ENCODE results near the gene CFAP90. TPM values are rescaled to one million over a fixed set of nuclear protein-coding genes. Genes with fewer than 3 reads are reported as not detected.

The CFAP90 gene
- total and polyA plus RNA-seq, 4 experiments from 2014 or later = not detected

DNA sequence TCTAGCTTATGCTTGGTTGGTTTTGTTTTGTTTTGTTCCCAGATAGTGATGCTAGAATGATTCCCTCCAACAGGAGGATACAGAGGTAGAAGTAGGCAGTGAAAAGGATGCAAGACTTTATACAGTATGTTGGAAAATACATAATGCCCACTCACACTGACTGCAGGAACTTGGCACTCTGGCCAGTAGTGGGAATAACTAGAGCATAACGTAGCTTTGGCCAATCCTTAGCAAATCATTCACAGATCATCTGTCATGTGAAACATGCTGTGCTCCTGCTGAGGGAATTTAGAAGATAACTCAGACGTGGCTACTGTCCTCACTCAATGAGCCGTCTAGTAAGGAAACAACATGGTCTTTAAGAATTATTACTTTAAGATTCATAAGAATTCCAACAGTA is 13.5 kb downstream of the CFAP90 start:
- H3K9me3 ChIP-seq (ENCODE audit: control insufficient read depth in 1 of 2, low read length in 2 of 2) = no peaks in the 10 kb centered on the region
- H3K9me3 Mint-ChIP-seq = peaks cover 0 to 4% (median 0%) of the 10 kb centered on the region in 8 donors
- CTCF ChIA-PET (ENCODE audit: partially characterized antibody) = no interaction called here

GRCh38 chr5:7834982-7835381 is 16.0 kb downstream of the CFAP90 start:
- Histone ChIP-seq H3K36me3 (ENCODE audit: insufficient read depth, low read length) (no peaks in the 10 kb centered on the region), H3K9me3 (ENCODE audit: control insufficient read depth in 1 of 2, low read length in 2 of 2) (no peaks in the 10 kb centered on the region), H3K27me3 (ENCODE audit: insufficient read depth, low read length) (peaks cover 8% of the 10 kb centered on the region), H3K4me1 (ENCODE audit: insufficient read depth, low read length) (no peaks in the 10 kb centered on the region), H3K4me3 (ENCODE audit: low read length in 2 of 2) (no peak overlapping the region), H3K27ac (ENCODE audit: low read depth, low read length) (no peak overlapping the region)
- no peaks in the 10 kb centered on the region for H3K4me1 Mint-ChIP-seq
- DNase-seq = no peak
- peaks cover 0 to 4% (median 0%) of the 10 kb centered on the region in 8 donors for H3K9me3 Mint-ChIP-seq
- no peaks in the 10 kb centered on the region for H3K36me3 Mint-ChIP-seq
- intact Hi-C loops (cut with micrococcal nuclease) = no loop called here
- CTCF ChIA-PET (ENCODE audit: partially characterized antibody) = no interaction called here
- H3K27ac Mint-ChIP-seq = no peak overlapping the region
- POLR2A ChIA-PET (ENCODE audit: partially characterized antibody) = no interaction called here
- H3K27me3 Mint-ChIP-seq = peaks cover 4 to 10% of the 10 kb centered on the region in 2 donors
- H3K4me3 Mint-ChIP-seq = no peak overlapping the region

More for the DNA sequence above, 13.5 kb downstream of the CFAP90 start:
- Mint-ChIP-seq H3K4me3 (no peak overlapping the region), H3K4me1 (no peaks in the 10 kb centered on the region), H3K27ac (no peak overlapping the region), H3K36me3 (no peaks in the 10 kb centered on the region), H3K27me3 (peaks cover 9% of the 10 kb centered on the region in 2 donors)
- POLR2A ChIA-PET (ENCODE audit: partially characterized antibody) = no interaction called here
- H3K4me1 ChIP-seq (ENCODE audit: insufficient read depth, low read length) = no peaks in the 10 kb centered on the region
- no peak for DNase-seq
- H3K27me3 ChIP-seq (ENCODE audit: insufficient read depth, low read length) = no peaks in the 10 kb centered on the region
- no peak overlapping the region for H3K4me3 ChIP-seq (ENCODE audit: low read length in 2 of 2)
- no peak overlapping the region for H3K27ac ChIP-seq (ENCODE audit: low read depth, low read length)
- intact Hi-C loops (cut with micrococcal nuclease) = no loop called here
- H3K36me3 ChIP-seq (ENCODE audit: insufficient read depth, low read length) = no peaks in the 10 kb centered on the region

- intact Hi-C loops (cut with micrococcal nuclease) = no loop called here
- peaks cover 8% of the 10 kb centered on the region for H3K27me3 ChIP-seq (ENCODE audit: insufficient read depth, low read length)
- CTCF ChIA-PET (ENCODE audit: partially characterized antibody) = interaction anchor here (1.2 kb wide), 1 partner anchor 11 kb away, joined by 3 read pairs; no protein-coding TSS in a partner anchor
Measured at GRCh38 chr5:7828269-7828668, 22.7 kb downstream of the CFAP90 start.

DNA sequence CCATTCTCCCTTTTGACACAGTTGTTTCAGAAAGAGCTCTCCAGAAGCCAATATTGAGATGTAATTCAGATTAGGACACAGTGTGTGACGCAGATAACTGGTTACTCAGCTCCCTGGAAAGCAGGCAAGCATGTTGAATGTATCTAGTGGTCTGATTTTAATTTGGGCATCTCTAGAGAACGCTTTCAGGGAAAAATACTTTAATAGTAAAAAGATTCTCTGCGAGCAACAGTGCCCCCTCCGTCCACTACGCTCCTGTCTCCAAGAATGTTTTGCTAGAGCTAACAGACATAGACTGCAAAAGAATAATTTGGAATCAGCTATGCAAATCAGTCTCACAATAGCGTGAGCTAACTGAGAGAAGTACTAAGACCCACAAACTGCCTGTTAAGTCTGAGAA is 23.3 kb downstream of the CFAP90 start:
- no peak overlapping the region for H3K27ac Mint-ChIP-seq
- peaks cover 8% of the 10 kb centered on the region for H3K27me3 ChIP-seq (ENCODE audit: insufficient read depth, low read length)
- no peak overlapping the region for H3K4me3 Mint-ChIP-seq
- no peaks in the 10 kb centered on the region for H3K4me1 ChIP-seq (ENCODE audit: insufficient read depth, low read length)
- intact Hi-C loops (cut with micrococcal nuclease) = no loop called here
- DNase-seq = no peak
- no peaks in the 10 kb centered on the region for H3K9me3 Mint-ChIP-seq
- no peaks in the 10 kb centered on the region for H3K9me3 ChIP-seq (ENCODE audit: control insufficient read depth in 1 of 2, low read length in 2 of 2)
- POLR2A ChIA-PET (ENCODE audit: partially characterized antibody) = no interaction called here
- no peaks in the 10 kb centered on the region for H3K36me3 Mint-ChIP-seq
- CTCF ChIA-PET (ENCODE audit: partially characterized antibody) = interaction anchor here (1.2 kb wide), 1 partner anchor 11 kb away, joined by 3 read pairs; no protein-coding TSS in a partner anchor
- H3K27ac ChIP-seq (ENCODE audit: low read depth, low read length) = no peak overlapping the region
- H3K36me3 ChIP-seq (ENCODE audit: insufficient read depth, low read length) = no peaks in the 10 kb centered on the region
- peaks cover 13 to 22% of the 10 kb centered on the region in 2 donors for H3K27me3 Mint-ChIP-seq
- no peak overlapping the region for H3K4me3 ChIP-seq (ENCODE audit: low read length in 2 of 2)
- no peaks in the 10 kb centered on the region for H3K4me1 Mint-ChIP-seq

More at GRCh38 chr5:7828269-7828668, 22.7 kb downstream of the CFAP90 start:
- H3K27ac ChIP-seq (ENCODE audit: low read depth, low read length) = no peak overlapping the region
- no peak overlapping the region for H3K4me3 Mint-ChIP-seq
- no peaks in the 10 kb centered on the region for H3K36me3 ChIP-seq (ENCODE audit: insufficient read depth, low read length)
- POLR2A ChIA-PET (ENCODE audit: partially characterized antibody) = no interaction called here
- H3K9me3 ChIP-seq (ENCODE audit: control insufficient read depth in 1 of 2, low read length in 2 of 2) = no peaks in the 10 kb centered on the region
- no peak for DNase-seq
- H3K9me3 Mint-ChIP-seq = no peaks in the 10 kb centered on the region
- H3K27ac Mint-ChIP-seq = no peak overlapping the region
- no peaks in the 10 kb centered on the region for H3K4me1 ChIP-seq (ENCODE audit: insufficient read depth, low read length)
- H3K27me3 Mint-ChIP-seq = peaks cover 11 to 15% of the 10 kb centered on the region in 2 donors
- H3K36me3 Mint-ChIP-seq = no peaks in the 10 kb centered on the region
- H3K4me3 ChIP-seq (ENCODE audit: low read length in 2 of 2) = no peak overlapping the region
- H3K4me1 Mint-ChIP-seq = no peaks in the 10 kb centered on the region

- CTCF ChIA-PET (ENCODE audit: partially characterized antibody) = interaction anchor here (1.6 kb wide), 1 partner anchor 8 kb away, joined by 5 read pairs; no protein-coding TSS in a partner anchor
Measured at GRCh38 chr5:7825630-7826029, 25.3 kb downstream of the CFAP90 start.

GRCh38 chr5:7824995-7825394 is 25.9 kb downstream of the CFAP90 start:
- no peak overlapping the region for H3K4me3 Mint-ChIP-seq
- no peak overlapping the region for H3K4me3 ChIP-seq (ENCODE audit: low read length in 2 of 2)
- no peak overlapping the region for H3K27ac Mint-ChIP-seq
- no peak for DNase-seq
- no peaks in the 10 kb centered on the region for H3K9me3 ChIP-seq (ENCODE audit: control insufficient read depth in 1 of 2, low read length in 2 of 2)
- H3K4me1 ChIP-seq (ENCODE audit: insufficient read depth, low read length) = no peaks in the 10 kb centered on the region
- H3K9me3 Mint-ChIP-seq = no peaks in the 10 kb centered on the region
- H3K27ac ChIP-seq (ENCODE audit: low read depth, low read length) = no peak overlapping the region
- CTCF ChIA-PET (ENCODE audit: partially characterized antibody) = interaction anchor here (1.6 kb wide), 1 partner anchor 8 kb away, joined by 5 read pairs; no protein-coding TSS in a partner anchor
- intact Hi-C loops (cut with micrococcal nuclease) = no loop called here
- peaks cover 0 to 4% (median 0%) of the 10 kb centered on the region in 4 donors for H3K4me1 Mint-ChIP-seq
- POLR2A ChIA-PET (ENCODE audit: partially characterized antibody) = no interaction called here
- peaks cover 16 to 31% of the 10 kb centered on the region in 2 donors for H3K27me3 Mint-ChIP-seq
- no peaks in the 10 kb centered on the region for H3K27me3 ChIP-seq (ENCODE audit: insufficient read depth, low read length)
- no peaks in the 10 kb centered on the region for H3K36me3 ChIP-seq (ENCODE audit: insufficient read depth, low read length)
- H3K36me3 Mint-ChIP-seq = no peaks in the 10 kb centered on the region

More at GRCh38 chr5:7825630-7826029, 25.3 kb downstream of the CFAP90 start:
- no peaks in the 10 kb centered on the region for H3K4me1 ChIP-seq (ENCODE audit: insufficient read depth, low read length)
- H3K36me3 ChIP-seq (ENCODE audit: insufficient read depth, low read length) = no peaks in the 10 kb centered on the region
- Mint-ChIP-seq H3K27ac (no peak overlapping the region), H3K4me3 (no peak overlapping the region), H3K9me3 (no peaks in the 10 kb centered on the region), H3K27me3 (peaks cover 16 to 31% of the 10 kb centered on the region in 2 donors), H3K36me3 (no peaks in the 10 kb centered on the region), H3K4me1 (peaks cover 0 to 4% (median 0%) of the 10 kb centered on the region in 4 donors)
- POLR2A ChIA-PET (ENCODE audit: partially characterized antibody) = no interaction called here
- H3K27ac ChIP-seq (ENCODE audit: low read depth, low read length) = no peak overlapping the region
- intact Hi-C loops (cut with micrococcal nuclease) = no loop called here
- no peaks in the 10 kb centered on the region for H3K9me3 ChIP-seq (ENCODE audit: control insufficient read depth in 1 of 2, low read length in 2 of 2)
- H3K27me3 ChIP-seq (ENCODE audit: insufficient read depth, low read length) = no peaks in the 10 kb centered on the region
- no peak for DNase-seq
- no peak overlapping the region for H3K4me3 ChIP-seq (ENCODE audit: low read length in 2 of 2)

GRCh38 chr5:7823594-7823993 is 27.3 kb downstream of the CFAP90 start:
- no peak overlapping the region for H3K27ac Mint-ChIP-seq
- Histone ChIP-seq H3K4me1 (ENCODE audit: insufficient read depth, low read length) (no peaks in the 10 kb centered on the region), H3K9me3 (ENCODE audit: control insufficient read depth in 1 of 2, low read length in 2 of 2) (no peaks in the 10 kb centered on the region), H3K27ac (ENCODE audit: low read depth, low read length) (no peak overlapping the region), H3K36me3 (ENCODE audit: insufficient read depth, low read length) (no peaks in the 10 kb centered on the region), H3K4me3 (ENCODE audit: low read length in 2 of 2) (no peak overlapping the region), H3K27me3 (ENCODE audit: insufficient read depth, low read length) (no peaks in the 10 kb centered on the region)
- intact Hi-C loops (cut with micrococcal nuclease) = no loop called here
- no peak overlapping the region for H3K4me3 Mint-ChIP-seq
- H3K4me1 Mint-ChIP-seq = peaks cover 0 to 4% (median 0%) of the 10 kb centered on the region in 4 donors
- POLR2A ChIA-PET (ENCODE audit: partially characterized antibody) = no interaction called here
- peaks cover 20 to 34% of the 10 kb centered on the region in 2 donors for H3K27me3 Mint-ChIP-seq
- no peaks in the 10 kb centered on the region for H3K9me3 Mint-ChIP-seq
- no peak for DNase-seq
- CTCF ChIA-PET (ENCODE audit: partially characterized antibody) = interaction anchor here (1.2 kb wide), 1 partner anchor 8 kb away, joined by 4 read pairs; no protein-coding TSS in a partner anchor
- no peaks in the 10 kb centered on the region for H3K36me3 Mint-ChIP-seq
